Mammary epithelial cell (primary cell): Measurements from ENCODE around the gene MIB1.

Experiments
- CTCF ChIP-seq, 2 donors: IDR thresholded peaks in 1 of 2; conservative IDR thresholded peaks in 1 of 2; 2 replicates each; pipeline ENCODE4 v1.5.1; 2011 to 2012; ENCODE audit warnings: inconsistent platforms in 2 of 2, low read length in 2 of 2, mild to moderate bottlenecking in 2 of 2, control low read depth in 1 of 2, low read depth in 1 of 2; ENCODE audit not compliant: insufficient read depth in 1 of 2; ENCODE audit errors: extremely low read depth in 1 of 2
- EZH2 ChIP-seq: IDR thresholded peaks from 2 replicates; pipeline ENCODE4 v1.6.1; 2012; ENCODE audit warnings: low read length, inconsistent platforms, borderline replicate concordance

- no peak for TF ChIP-seq CTCF (conservative IDR thresholded peaks at IDR 0.05 in 1 of 2, IDR thresholded peaks at IDR 0.05 in 1 of 2; ENCODE audit: extremely low read depth in 1 of 2, insufficient read depth in 1 of 2, low read depth in 1 of 2, low read length in 2 of 2)
- no peak for TF ChIP-seq EZH2
Measured at GRCh38 chr18:21774722-21775121, 34.1 kb downstream of the MIB1 start.
